Stomach (tissue), 9 donors: ENCODE results near the gene SUPT3H. TPM values are rescaled to one million over a fixed set of nuclear protein-coding genes. Genes with fewer than 3 reads are reported as not detected.

Experiments
- DNase-seq, 2 donors: peaks; one replicate each; pipeline versions ENCODE4 v3.0.0 to v3.0.0-alpha.2; 2013 to 2019
- H3K27ac ChIP-seq, 5 donors: fragments of 200-600 bp in 4 of 5; sonication (generic) in 4 of 5; one replicate each; pipeline ENCODE4 v1.5.1; 2013 to 2019; ENCODE audit warnings: mild to moderate bottlenecking in 1 of 5, moderate library complexity in 1 of 5
- H3K27me3 ChIP-seq, 3 donors: fragments of 200-600 bp; sonication (generic); one replicate each; pipeline ENCODE4 v1.5.1; 2017 to 2019; ENCODE audit warnings: mixed run types in 1 of 3
- H3K36me3 ChIP-seq, 4 donors: fragments of 200-600 bp; sonication (generic); 1 replicate in 3 of 4; 2 replicates in 1 of 4; pipeline ENCODE4 v1.5.1; 2016 to 2019
- H3K4me1 ChIP-seq, 4 donors: fragments of 200-600 bp; sonication (generic); one replicate each; pipeline ENCODE4 v1.5.1; 2016 to 2019
- H3K4me3 ChIP-seq, 4 donors: fragments of 200-600 bp; sonication (generic) in 3 of 4; one replicate each; pipeline ENCODE4 v1.5.1; 2016 to 2019; ENCODE audit warnings: mild to moderate bottlenecking in 1 of 4
- H3K9me3 ChIP-seq, 4 donors: fragments of 200-600 bp; sonication (generic); one replicate each; pipeline ENCODE4 v1.5.1; 2016 to 2019
- CTCF ChIP-seq, 7 experiments: fragments of 450-650 bp in 4 of 7; fragments of 200-600 bp in 3 of 7; sonication (generic) in 3 of 7; IDR thresholded peaks; one replicate each; pipeline ENCODE4 v1.5.1; 2016 to 2019; ENCODE audit warnings: antibody characterized with exemption in 7 of 7, control low read depth in 2 of 7, mild to moderate bottlenecking in 1 of 7
- EP300 ChIP-seq: sonication (generic); formaldehyde crosslinking; IDR thresholded peaks from one replicate; pipeline ENCODE4 v1.6.1; 2017; ENCODE audit warnings: antibody characterized with exemption
- POLR2A ChIP-seq, 4 donors: fragments of 450-650 bp; IDR thresholded peaks; one replicate each; pipeline ENCODE4 v1.6.1; 2016; ENCODE audit warnings: antibody characterized with exemption in 4 of 4, control low read depth in 2 of 4, mild to moderate bottlenecking in 1 of 4, moderate library complexity in 1 of 4
- POLR2AphosphoS5 ChIP-seq, 3 donors: sonication (generic); formaldehyde crosslinking; IDR thresholded peaks; one replicate each; pipeline ENCODE4 v1.6.1; 2016; ENCODE audit warnings: antibody characterized with exemption in 3 of 3
- WGBS, 5 donors: extraction: QIAGEN DNeasy Blood & Tissue Kit in 3 of 5; methylation state at CpG; one replicate each; pipeline versions ENCODE4 v1.1.5 to v1.1.7; 2013 to 2018; 5-methylcytosine and 5-hydroxymethylcytosine counted together
- intact Hi-C: fragments of 100-400 bp; cut with DNase I; formaldehyde crosslinking; loops from one replicate; pipeline ENCODE4 v1.15.1; 2023; ENCODE audit warnings: low total_unique reads
- polyA plus RNA-seq, 3 donors: library from polyadenylated mRNA; stranded (reverse); fragments of 200-250 nt; gene quantifications; one replicate each; pipeline ENCODE4 v1.2.3, GENCODE V29; 2013
- total RNA-seq, 5 donors: library from RNA; depleted of rRNA; stranded (reverse); fragments of >200 nt; gene quantifications; one replicate each; pipeline versions ENCODE4 v1.1.0 to v1.2.3, GENCODE V29; 2014 to 2016
- donor health status: healthy with polysubstance abuse.
- donor health status: Bipolar disorder and iron deficiency.
- donor health status: healthy.

SUPT3H gene
- total and polyA plus RNA-seq, 8 donors = 0.29 to 16.2 (median 4.0) TPM; not detected in 1

DNA sequence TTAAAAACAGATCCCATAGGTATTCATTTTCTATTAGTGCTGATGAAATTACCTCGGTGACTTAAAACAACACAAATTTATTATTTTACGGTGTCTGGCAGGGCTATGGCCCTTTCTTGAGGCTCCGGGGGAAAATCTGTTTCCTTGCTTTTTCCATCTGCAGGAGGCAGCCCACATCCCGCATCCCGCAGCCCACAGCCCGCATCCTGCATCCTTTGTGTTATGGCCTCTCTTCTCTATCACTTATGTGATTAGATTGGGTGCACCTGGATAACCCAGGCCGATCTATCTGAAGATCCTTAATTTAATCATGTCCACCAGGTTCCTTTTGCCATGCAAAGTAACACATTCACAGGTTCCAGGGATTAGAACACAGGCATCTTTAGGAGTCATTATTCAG lies 582.4 kb downstream of the SUPT3H start:
- Histone ChIP-seq H3K27ac (no peak overlapping the region), H3K9me3 (peaks cover 0 to 6% (median 0%) of the 10 kb centered on the region in 4 donors), H3K4me1 (peaks cover 0 to 6% (median 3%) of the 10 kb centered on the region in 4 donors), H3K4me3 (no peak overlapping the region), H3K36me3 (no peaks in the 10 kb centered on the region), H3K27me3 (peaks cover 0 to 9% (median 0%) of the 10 kb centered on the region in 3 donors)
- DNase-seq = no peak
- 86 to 97% (median 95%) methylated on average over 7 of the region's 7 CpGs for WGBS, 5 donors
- TF ChIP-seq CTCF (IDR thresholded peaks at IDR 0.05) (no peak), POLR2A (IDR thresholded peaks at IDR 0.05) (no peak), POLR2AphosphoS5 (IDR thresholded peaks at IDR 0.05) (no peak), EP300 (no peak)
- intact Hi-C loops = no loop called here

DNA sequence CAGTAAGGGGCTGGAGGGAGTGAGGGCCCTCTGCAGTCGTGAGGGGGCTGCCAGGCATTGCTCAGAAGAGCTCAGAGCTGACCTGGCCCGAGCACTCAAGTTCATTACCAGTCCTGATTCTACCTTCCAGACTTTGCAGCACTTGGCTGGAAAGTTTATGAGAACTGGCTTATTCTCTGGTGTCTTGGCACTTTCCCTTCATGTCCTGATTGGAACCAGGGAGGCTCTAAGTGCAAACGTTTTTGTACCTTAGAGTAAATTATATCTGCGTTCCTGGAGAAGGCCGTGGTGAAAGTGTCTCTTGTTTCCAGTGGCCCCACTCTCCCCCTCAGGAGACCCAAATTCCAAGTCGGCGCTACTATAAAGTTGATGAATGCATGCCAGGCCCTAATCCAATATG lies 587.9 kb downstream of the SUPT3H start:
- Histone ChIP-seq H3K9me3 (no peaks in the 10 kb centered on the region), H3K4me3 (no peak overlapping the region), H3K36me3 (no peaks in the 10 kb centered on the region), H3K27me3 (peaks cover 0 to 5% (median 0%) of the 10 kb centered on the region in 3 donors), H3K4me1 (no peaks in the 10 kb centered on the region), H3K27ac (no peak overlapping the region)
- intact Hi-C loops = no loop called here
- DNase-seq = no peak
- WGBS, 5 donors = 64 to 80% (median 71%) methylated on average over 6 to 7 of the region's 7 CpGs
- TF ChIP-seq EP300 = no peak
- TF ChIP-seq POLR2A (IDR thresholded peaks at IDR 0.05) = no peak
- no peak for TF ChIP-seq CTCF (IDR thresholded peaks at IDR 0.05)
- TF ChIP-seq POLR2AphosphoS5 (IDR thresholded peaks at IDR 0.05) = no peak

DNA sequence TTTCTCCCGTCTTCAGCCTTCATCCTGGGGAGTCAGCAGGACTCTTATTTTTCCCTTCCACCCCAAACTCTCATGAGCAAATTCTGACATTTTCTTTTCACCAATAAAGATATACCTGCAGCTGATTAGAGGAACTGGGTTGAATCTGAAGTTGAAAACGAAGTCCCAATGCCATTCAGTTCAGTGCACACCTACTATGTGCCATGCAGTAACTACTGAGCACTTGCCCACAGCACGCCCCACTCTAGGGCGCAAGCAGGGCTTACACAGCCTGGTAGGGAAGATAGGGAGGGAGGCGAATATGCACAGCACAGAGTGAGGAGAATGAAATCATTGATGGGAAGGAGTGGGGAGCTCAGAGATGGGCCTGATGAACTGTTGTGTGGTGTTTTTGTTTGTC lies 588.7 kb downstream of the SUPT3H start:
- no peak for DNase-seq
- Histone ChIP-seq H3K27ac (no peak overlapping the region), H3K4me1 (no peaks in the 10 kb centered on the region), H3K9me3 (peaks cover 0 to 7% (median 5%) of the 10 kb centered on the region in 4 donors), H3K27me3 (no peaks in the 10 kb centered on the region), H3K36me3 (no peaks in the 10 kb centered on the region), H3K4me3 (no peak overlapping the region)
- TF ChIP-seq POLR2A (IDR thresholded peaks at IDR 0.05) (no peak), POLR2AphosphoS5 (IDR thresholded peaks at IDR 0.05) (no peak), CTCF (IDR thresholded peaks at IDR 0.05) (no peak), EP300 (no peak)
- intact Hi-C loops = no loop called here
- WGBS, 5 donors = 75 to 82% (median 76%) methylated on average over 5 of the region's 5 CpGs

DNA sequence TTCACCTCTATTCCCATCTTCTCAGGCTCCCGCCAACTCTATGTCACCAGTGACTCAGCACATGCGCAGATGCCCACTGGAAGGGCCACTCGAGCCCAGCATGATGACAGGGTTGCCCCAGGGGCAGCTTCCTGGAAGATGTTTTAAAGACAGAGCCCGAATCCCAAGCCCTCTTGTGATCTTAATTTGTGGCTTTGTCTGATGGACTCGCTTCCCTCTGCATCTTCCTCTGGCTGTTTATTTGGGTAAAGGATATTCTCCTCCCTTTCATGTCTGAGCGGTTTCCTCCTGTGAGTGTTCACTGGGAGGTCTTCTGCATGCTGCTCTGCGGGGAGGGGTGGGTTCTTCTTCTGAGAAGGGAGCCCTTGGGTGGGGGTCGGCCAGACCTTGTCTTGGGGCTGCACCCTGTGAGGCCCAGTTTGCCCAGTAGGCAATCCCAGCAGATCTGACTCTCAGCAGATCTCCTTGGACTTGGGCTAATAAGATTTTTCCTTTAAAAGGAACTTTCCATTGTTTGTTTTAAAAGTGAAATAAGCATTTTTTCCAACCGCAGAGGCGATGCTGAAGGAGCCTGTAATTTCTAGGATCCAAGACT lies 589.2 kb downstream of the SUPT3H start:
- H3K9me3 ChIP-seq = peaks cover 0 to 9% (median 8%) of the 10 kb centered on the region in 4 donors
- no peak for DNase-seq
- TF ChIP-seq EP300 (no peak), CTCF (IDR thresholded peaks at IDR 0.05) (no peak), POLR2AphosphoS5 (IDR thresholded peaks at IDR 0.05) (no peak), POLR2A (IDR thresholded peaks at IDR 0.05) (no peak)
- no peaks in the 10 kb centered on the region for H3K36me3 ChIP-seq
- no peak overlapping the region for H3K4me3 ChIP-seq
- no peak overlapping the region for H3K27ac ChIP-seq
- no peaks in the 10 kb centered on the region for H3K4me1 ChIP-seq
- 69 to 80% (median 76%) methylated on average over 10 of the region's 10 CpGs for WGBS, 5 donors
- intact Hi-C loops = no loop called here
- H3K27me3 ChIP-seq = no peaks in the 10 kb centered on the region
